GM12872 (cell line): ENCODE results near the gene TRIM29.

Source experiments
- TF ChIP-seq, protein P1 (sequence below): IDR thresholded peaks from 3 replicates; pipeline ENCODE4 v1.5.1; 2011; ENCODE audit warnings: low read depth, mild to moderate bottlenecking, low read length, moderate library complexity; ENCODE audit not compliant: insufficient read depth

Gene TRIM29, protein sequence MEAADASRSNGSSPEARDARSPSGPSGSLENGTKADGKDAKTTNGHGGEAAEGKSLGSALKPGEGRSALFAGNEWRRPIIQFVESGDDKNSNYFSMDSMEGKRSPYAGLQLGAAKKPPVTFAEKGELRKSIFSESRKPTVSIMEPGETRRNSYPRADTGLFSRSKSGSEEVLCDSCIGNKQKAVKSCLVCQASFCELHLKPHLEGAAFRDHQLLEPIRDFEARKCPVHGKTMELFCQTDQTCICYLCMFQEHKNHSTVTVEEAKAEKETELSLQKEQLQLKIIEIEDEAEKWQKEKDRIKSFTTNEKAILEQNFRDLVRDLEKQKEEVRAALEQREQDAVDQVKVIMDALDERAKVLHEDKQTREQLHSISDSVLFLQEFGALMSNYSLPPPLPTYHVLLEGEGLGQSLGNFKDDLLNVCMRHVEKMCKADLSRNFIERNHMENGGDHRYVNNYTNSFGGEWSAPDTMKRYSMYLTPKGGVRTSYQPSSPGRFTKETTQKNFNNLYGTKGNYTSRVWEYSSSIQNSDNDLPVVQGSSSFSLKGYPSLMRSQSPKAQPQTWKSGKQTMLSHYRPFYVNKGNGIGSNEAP

DNA sequence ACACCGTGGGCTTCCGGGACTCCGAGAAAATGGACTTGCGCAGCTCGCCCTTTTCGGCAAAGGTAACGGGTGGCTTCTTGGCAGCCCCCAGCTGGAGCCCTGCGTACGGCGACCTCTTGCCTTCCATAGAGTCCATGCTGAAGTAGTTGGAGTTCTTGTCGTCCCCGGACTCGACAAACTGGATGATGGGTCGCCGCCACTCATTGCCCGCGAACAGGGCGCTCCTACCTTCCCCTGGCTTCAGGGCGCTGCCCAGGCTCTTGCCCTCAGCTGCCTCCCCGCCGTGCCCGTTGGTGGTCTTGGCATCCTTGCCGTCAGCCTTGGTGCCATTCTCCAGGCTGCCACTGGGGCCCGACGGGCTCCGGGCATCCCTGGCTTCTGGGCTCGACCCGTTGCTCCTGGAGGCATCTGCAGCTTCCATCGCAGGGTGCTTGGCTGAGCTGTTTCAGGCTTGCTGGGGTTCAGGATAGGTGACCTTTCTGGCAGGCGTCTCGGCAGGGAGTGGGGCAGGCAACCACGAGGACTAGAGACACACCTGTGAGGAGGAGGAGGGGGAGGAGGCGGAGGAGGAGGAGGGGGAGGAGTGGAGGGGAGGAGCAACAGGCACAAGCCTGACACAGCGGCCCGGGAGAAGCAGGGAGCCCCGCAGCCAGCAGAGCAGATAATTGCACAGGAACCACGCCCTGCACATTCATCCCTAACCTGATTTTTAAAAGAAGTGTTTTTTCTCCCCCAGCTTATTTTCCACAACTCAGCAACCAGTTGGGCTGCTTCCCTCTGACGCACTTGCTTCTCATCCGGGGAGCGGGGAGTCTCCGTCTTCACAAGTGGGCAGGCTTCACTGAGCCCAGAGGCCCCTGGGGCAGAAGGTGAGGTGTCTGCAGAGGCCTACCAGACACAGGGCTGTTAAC lies at the start of gene TRIM29:
TRIM29 (minus strand) TSS at position 503 of the 911 bp plus-strand sequence; CDS start at position 421, 82 bp downstream.
- TF ChIP-seq, protein P1, sequence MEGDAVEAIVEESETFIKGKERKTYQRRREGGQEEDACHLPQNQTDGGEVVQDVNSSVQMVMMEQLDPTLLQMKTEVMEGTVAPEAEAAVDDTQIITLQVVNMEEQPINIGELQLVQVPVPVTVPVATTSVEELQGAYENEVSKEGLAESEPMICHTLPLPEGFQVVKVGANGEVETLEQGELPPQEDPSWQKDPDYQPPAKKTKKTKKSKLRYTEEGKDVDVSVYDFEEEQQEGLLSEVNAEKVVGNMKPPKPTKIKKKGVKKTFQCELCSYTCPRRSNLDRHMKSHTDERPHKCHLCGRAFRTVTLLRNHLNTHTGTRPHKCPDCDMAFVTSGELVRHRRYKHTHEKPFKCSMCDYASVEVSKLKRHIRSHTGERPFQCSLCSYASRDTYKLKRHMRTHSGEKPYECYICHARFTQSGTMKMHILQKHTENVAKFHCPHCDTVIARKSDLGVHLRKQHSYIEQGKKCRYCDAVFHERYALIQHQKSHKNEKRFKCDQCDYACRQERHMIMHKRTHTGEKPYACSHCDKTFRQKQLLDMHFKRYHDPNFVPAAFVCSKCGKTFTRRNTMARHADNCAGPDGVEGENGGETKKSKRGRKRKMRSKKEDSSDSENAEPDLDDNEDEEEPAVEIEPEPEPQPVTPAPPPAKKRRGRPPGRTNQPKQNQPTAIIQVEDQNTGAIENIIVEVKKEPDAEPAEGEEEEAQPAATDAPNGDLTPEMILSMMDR: no peak

DNA sequence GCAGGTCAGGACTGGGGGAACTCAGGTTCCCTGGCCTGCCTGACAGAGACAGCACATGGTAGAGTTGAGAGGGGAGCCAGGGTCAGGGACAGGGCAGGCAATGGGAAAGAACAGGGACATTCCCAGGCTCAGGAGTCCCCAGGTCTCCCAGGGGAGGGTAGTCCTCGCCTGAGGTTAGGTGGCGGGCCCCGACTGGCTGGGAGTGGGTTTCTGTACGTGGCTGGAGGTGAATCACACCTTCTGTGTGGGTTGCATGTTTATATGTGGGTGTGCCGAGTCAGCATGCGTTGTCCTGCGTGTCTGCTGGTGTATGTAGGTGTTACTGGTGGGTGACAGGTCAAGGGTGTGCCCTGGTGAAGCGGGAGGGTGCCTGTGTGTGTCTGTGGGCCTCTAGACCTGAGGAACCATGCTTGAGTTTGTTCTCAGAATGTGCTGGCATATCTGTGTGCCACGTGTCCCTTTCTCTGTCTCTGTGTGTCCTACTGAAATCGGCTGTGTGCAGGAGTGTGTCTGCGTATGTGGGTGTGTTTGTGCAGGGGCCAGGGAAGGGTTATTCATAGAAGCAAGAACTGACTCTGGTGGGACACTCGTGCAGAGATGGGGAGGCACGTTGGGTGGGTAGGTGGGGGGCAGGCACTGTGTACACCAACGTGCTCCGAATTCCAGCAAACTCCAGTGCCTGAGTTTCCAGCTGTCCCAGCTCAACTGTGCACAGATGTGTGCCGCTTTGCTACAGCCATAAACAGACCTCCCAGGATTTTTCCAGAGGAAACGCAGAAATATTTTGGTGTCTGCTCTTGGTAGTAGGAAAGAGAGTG lies 49.1 kb upstream of the TRIM29 start:
- TF ChIP-seq, protein P1: no peak

DNA sequence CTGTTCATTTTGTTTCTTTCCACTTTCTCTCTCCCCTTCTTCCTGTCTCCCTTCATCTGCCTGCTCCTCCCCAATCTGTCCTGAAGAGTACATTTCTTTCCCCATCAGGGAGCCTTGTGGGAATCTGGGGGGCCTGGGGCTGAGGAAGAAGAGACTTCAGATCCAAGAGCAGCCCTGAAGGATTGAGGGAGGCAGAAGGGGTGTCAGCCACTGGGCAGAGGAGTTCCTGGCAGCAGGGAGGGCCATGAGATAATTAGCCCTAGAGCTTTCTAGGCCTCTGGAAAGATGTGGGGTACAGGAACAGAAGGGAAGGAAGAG lies 48.5 kb upstream of the TRIM29 start:
- TF ChIP-seq, protein P1: no peak

DNA sequence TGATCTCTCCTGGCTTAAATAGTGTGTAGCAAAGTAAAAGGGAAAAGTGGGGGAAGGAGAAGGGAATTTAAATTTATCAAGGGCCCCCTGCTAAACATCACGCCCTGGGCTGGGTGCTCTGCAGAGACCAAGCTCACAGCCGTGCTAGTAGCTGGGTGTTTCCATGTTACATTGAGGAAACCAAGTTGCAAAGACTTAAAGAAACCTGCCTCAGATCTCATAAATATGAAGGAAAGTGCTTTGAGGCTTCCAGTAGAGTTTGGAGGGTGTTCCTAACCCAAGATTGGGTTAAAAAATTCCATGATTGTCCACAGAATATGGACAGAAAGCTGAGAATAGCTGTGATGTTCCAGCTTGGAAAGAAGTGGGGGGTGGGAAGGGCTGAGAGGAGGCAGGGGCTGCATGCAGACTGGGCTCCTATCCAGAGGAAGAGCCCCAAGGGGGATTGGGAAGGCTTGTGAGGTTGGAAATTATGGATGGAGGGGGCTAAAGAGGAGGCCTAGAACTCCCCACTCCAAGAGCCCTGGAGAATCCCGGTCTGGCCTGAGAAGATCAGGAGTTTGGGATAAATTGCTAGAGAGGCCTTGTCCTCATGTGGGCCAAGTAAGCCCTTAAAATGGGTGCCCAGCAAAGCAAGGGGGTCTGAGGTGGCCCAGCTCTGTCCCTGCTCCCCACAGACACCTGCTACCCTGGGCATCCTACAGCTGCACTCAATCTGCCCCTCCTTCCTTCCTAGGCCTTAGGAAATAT lies 48.0 kb upstream of the TRIM29 start:
- TF ChIP-seq, protein P1: no peak

DNA sequence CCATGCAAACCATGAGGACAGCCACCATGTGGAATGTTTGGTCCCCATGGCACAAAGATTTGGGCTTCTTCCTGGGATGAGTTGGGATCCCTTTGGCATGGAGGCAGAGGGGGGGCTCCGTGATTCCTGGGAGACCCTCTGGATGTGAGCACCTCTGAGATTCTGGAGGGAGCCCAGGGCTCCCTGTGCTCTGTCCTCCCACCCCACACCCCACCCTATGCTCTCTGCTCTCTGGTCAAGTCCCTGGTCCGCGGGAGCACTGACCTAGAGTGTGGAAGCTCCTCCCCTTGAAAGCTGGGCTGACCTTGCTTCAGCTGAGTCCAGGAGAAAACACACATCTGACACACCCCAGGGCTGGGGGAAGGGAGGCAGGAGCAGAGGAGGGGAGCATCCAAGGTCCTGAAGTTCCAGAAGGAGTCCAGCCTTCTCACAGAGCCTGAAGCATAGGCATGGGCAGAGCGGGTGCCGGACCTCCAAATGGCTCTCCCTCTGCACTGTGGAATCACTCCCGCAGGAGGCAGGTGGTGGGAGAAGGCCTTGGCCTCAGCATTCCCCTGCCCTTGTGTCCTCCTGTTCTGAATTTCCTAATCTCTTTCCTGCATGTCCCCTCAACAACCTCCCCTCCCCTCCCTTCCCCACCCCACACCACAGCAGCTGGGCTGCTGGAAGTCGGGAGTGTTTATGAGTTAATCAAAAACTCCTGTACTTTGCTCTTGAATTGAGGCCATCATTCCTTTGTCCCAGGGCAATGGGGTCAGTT lies 47.2 kb upstream of the TRIM29 start:
- TF ChIP-seq, protein P1: no peak

DNA sequence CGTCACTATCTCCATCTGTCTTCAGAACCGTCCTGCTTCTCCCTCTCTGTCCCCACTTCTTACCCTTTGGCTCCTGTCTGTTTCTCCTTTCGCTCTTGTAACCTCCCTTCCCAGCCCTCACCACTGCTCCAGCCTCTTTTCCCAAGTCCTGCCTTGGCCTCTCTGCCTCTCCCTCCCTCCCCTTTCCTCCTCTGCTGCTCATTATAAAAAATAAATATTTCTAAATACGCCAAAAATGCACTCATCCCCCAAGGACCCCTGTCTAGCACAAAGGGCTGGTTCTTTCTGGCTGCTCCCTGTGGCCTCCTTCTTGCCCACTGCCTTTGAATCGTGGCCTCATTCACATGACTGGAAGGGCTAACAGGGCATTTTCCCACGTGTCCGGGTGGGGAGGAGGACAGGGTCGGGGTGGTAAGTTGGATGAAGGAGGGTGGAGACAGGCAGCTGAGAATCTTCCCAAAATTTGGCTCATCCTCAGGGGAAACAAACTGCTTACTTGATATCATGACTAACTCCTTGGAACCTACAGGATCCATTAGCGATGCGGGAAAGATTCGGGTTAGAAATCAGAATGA lies 46.5 kb upstream of the TRIM29 start:
- TF ChIP-seq, protein P1: no peak
